HUES64 (cell line): ENCODE data around the gene ZNF385B.

Experiments used
- H3K27ac ChIP-seq: 2 replicates; pipeline ENCODE4 v1.7.0; 2013; ENCODE audit warnings: low read depth, low read length, inconsistent platforms
- H3K27me3 ChIP-seq: 2 replicates; pipeline ENCODE4 v1.6.1; 2013; ENCODE audit warnings: mild to moderate bottlenecking, low read length; ENCODE audit not compliant: insufficient read depth
- H3K36me3 ChIP-seq: 2 replicates; pipeline ENCODE4 v1.6.1; 2013; ENCODE audit warnings: mild to moderate bottlenecking, low read length; ENCODE audit not compliant: insufficient read depth
- H3K4me1 ChIP-seq: 2 replicates; pipeline ENCODE4 v1.6.1; 2013; ENCODE audit warnings: mild to moderate bottlenecking, low read length, moderate library complexity; ENCODE audit not compliant: insufficient read depth
- H3K4me3 ChIP-seq: 2 replicates; pipeline ENCODE4 v1.5.1; 2013; ENCODE audit warnings: mild to moderate bottlenecking, low read length, moderate library complexity
- H3K9ac ChIP-seq: 2 replicates; pipeline ENCODE4 v1.6.1; 2013; ENCODE audit warnings: mild to moderate bottlenecking, low read depth, low read length
- H3K9me3 ChIP-seq: 2 replicates; pipeline ENCODE4 v1.6.1; 2013; ENCODE audit warnings: low read depth, low read length; ENCODE audit not compliant: insufficient read depth
- WGBS: fragments of 150-250, 120-280 bp; methylation state at CpG from one replicate; pipeline ENCODE4 v1.1.7; 2013; ENCODE audit warnings: missing lambda C conversion rate; 5-methylcytosine and 5-hydroxymethylcytosine counted together

ZNF385B gene

DNA sequence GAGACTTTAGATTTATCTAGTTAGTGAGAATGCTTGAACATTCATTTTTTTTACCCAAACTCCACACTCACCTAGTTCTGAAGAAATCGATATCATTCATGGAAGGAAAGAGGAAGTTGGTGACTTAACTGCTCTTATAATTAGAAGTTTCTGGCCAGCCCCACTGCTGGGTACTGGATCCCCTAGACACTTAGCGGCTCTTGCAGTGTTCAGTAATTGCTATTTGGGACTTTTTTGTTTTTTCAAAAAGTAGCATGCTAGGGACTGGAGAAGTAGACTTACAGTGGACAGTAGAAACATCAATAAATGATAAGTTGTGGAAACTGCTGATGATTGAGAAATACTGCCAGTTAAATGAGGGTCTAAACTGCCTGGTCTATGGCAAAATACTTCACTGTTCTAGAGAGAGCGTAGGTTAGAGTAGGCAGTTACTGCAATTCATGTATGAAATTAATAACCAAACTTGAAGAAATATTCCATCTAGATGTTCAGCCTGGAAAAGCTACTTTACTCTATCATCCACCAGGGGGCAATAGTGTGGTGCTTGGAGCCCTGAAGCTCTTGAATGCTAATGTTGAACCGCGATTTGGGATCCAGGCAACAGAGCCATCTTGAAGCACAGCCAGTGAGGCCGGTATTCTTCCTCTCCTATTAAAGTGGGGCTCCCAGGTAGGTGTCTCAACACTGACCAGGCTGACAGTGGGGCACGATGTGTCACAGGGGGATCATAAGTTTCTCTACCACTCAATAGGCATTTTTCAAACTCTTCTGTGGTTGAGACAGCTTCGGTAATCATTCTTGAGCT lies 450.7 kb downstream of the ZNF385B start:
- no peak overlapping the region for H3K27ac ChIP-seq
- no peaks in the 10 kb centered on the region for H3K4me1 ChIP-seq
- no peaks in the 10 kb centered on the region for H3K36me3 ChIP-seq
- H3K9me3 ChIP-seq = no peaks in the 10 kb centered on the region
- WGBS = 59% methylated on average over 8 of the region's 8 CpGs
- no peak overlapping the region for H3K4me3 ChIP-seq
- H3K27me3 ChIP-seq = no peaks in the 10 kb centered on the region
- H3K9ac ChIP-seq = no peak overlapping the region

- H3K4me1 ChIP-seq = no peaks in the 10 kb centered on the region
- no peak overlapping the region for H3K4me3 ChIP-seq
- H3K27ac ChIP-seq = no peak overlapping the region
These were observed 457.8 kb downstream of the ZNF385B start for GRCh38 chr2:179403624-179404023.

DNA sequence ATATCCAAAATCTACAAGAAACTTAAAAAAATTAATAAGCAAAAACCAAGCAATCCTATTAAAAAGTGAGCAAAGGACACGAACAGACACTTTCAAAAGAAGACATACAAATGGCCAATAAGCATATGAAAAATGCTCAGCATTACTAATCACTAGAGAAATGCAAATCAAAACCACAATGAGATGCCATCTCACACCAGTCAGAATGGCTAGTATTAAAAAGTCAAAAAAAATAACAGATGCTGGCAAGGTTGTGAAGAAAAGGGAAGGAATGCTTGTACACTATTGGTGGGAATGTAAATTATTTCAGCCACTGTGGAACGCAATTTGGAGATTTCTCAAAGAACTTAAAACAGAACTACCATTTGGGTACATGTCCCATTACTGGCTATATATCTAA lies 467.9 kb downstream of the ZNF385B start:
- no peaks in the 10 kb centered on the region for H3K36me3 ChIP-seq
- H3K27ac ChIP-seq = no peak overlapping the region
- no peaks in the 10 kb centered on the region for H3K27me3 ChIP-seq
- no peak overlapping the region for H3K9ac ChIP-seq
- peaks cover 9% of the 10 kb centered on the region for H3K9me3 ChIP-seq
- no peaks in the 10 kb centered on the region for H3K4me1 ChIP-seq
- WGBS = 92% methylated on average over 1 of the region's 2 CpGs
- H3K4me3 ChIP-seq = no peak overlapping the region

More at GRCh38 chr2:179403624-179404023, 457.8 kb downstream of the ZNF385B start:
- Histone ChIP-seq H3K9ac (no peak overlapping the region), H3K9me3 (no peaks in the 10 kb centered on the region), H3K27me3 (no peaks in the 10 kb centered on the region), H3K36me3 (no peaks in the 10 kb centered on the region)
